Rectal smooth muscle tissue (tissue), 1 donor: ENCODE data around the gene MEST.
"Not testable (repeated sequence)": the region's sequence is repeated elsewhere in the genome, so short reads cannot be mapped to it uniquely, and the experiment has no call there.

ENCODE experiments used
- H3K27ac ChIP-seq: one replicate; pipeline ENCODE4 v1.7.0; 2013; ENCODE audit warnings: low read depth, low read length, inconsistent platforms
- H3K27me3 ChIP-seq: one replicate; pipeline ENCODE4 v1.7.0; 2013; ENCODE audit warnings: low read length; ENCODE audit not compliant: control insufficient read depth, insufficient read depth
- H3K36me3 ChIP-seq: one replicate; pipeline ENCODE4 v1.7.0; 2013; ENCODE audit warnings: low read length; ENCODE audit not compliant: control insufficient read depth, insufficient read depth
- H3K4me1 ChIP-seq: one replicate; pipeline ENCODE4 v1.7.0; 2013; ENCODE audit warnings: low read length; ENCODE audit not compliant: control insufficient read depth, insufficient read depth
- H3K4me3 ChIP-seq: one replicate; pipeline ENCODE4 v1.7.0; 2013; ENCODE audit warnings: low read length
- H3K9ac ChIP-seq: one replicate; pipeline ENCODE4 v1.7.0; 2013; ENCODE audit warnings: low read length

Gene MEST, protein sequence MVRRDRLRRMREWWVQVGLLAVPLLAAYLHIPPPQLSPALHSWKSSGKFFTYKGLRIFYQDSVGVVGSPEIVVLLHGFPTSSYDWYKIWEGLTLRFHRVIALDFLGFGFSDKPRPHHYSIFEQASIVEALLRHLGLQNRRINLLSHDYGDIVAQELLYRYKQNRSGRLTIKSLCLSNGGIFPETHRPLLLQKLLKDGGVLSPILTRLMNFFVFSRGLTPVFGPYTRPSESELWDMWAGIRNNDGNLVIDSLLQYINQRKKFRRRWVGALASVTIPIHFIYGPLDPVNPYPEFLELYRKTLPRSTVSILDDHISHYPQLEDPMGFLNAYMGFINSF

DNA sequence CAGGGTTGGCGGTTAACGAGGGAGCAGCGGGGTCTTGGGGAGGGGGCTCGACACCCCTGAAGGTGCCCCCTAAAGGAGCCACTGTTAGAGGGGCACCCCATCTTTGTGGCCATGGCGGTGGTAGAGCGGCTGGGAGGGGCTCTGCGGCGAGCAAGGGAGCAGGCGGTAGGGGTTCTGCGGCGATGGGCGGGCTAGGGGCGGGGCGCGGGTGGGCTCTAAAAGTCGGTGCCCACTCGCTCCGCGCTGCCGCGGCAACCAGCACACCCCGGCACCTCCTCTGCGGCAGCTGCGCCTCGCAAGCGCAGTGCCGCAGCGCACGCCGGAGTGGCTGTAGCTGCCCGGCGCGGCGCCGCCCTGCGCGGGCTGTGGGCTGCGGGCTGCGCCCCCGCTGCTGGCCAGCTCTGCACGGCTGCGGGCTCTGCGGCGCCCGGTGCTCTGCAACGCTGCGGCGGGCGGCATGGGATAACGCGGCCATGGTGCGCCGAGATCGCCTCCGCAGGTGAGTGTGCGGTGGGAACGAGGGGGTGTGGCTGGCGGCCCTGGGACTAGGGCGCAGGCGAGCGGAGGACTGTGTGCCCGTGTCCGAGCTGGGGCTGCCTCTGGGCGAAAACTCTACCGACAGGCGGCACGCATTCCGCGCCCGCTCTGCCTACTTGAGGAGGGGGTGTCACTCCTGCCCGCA is at the start of gene MEST:
TSS of gene MEST (plus strand) at position 245 of the 682 bp plus-strand sequence. CDS start at position 474, 229 bp downstream.
- Histone ChIP-seq H3K4me3 (peak within 1 kb of the TSS; percentile 64), H3K36me3 (no peaks in the 10 kb centered on the region), H3K4me1 (peaks cover 5% of the 10 kb centered on the region), H3K27ac (peak within 1 kb of the TSS; percentile 36), H3K9ac (no peak within 1 kb of the TSS), H3K27me3 (no peaks in the 10 kb centered on the region)

DNA sequence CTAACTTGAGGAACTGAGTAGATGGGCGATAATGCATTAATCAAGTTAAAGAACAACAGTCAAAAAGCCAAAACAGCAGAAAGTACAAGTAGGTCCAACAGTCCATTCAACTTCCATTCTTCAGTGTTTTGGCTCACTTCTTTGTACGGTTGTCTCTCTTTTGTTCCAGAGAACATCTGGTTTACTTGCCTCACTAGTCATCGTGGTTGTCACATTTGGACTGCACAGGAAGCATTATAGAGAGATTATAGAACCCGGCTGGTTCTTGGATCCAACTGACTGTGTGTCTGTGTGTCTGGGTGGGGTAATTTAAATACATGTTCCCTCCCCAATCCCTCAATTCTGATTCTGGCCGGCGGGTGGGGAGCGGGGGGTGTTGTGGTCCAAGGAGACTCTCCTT is 49.3 kb upstream of the MEST start:
- no peak overlapping the region for H3K27ac ChIP-seq
- H3K4me3 ChIP-seq, result no peak overlapping the region
- H3K27me3 ChIP-seq, result no peaks in the 10 kb centered on the region
- H3K9ac ChIP-seq, result no peak overlapping the region
- peaks cover 7% of the 10 kb centered on the region for H3K4me1 ChIP-seq
- H3K36me3 ChIP-seq, result no peaks in the 10 kb centered on the region

DNA sequence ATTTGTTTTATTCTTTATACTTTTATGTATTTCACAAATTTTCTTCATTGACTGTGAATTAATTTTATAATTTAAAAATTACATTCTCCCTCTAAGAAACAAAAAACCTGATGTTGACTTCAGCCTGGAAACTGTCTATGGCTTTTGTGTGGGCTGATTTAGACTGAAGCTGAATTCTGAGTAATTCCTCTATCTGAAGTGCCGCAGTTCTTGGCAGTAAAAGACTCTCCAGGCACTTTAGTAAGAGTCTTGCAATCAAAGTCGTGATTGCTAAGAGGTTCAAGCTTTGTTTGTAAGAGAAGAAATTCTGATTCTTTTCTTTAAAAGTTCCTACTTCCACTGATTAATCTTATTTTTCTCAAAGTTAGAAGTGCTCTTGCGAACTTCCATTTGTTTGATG is 47.7 kb upstream of the MEST start:
- H3K4me1 ChIP-seq, result peaks cover 7% of the 10 kb centered on the region
- no peaks in the 10 kb centered on the region for H3K36me3 ChIP-seq
- H3K27ac ChIP-seq, result no peak overlapping the region
- no peak overlapping the region for H3K4me3 ChIP-seq
- H3K9ac ChIP-seq, result no peak overlapping the region
- no peaks in the 10 kb centered on the region for H3K27me3 ChIP-seq

DNA sequence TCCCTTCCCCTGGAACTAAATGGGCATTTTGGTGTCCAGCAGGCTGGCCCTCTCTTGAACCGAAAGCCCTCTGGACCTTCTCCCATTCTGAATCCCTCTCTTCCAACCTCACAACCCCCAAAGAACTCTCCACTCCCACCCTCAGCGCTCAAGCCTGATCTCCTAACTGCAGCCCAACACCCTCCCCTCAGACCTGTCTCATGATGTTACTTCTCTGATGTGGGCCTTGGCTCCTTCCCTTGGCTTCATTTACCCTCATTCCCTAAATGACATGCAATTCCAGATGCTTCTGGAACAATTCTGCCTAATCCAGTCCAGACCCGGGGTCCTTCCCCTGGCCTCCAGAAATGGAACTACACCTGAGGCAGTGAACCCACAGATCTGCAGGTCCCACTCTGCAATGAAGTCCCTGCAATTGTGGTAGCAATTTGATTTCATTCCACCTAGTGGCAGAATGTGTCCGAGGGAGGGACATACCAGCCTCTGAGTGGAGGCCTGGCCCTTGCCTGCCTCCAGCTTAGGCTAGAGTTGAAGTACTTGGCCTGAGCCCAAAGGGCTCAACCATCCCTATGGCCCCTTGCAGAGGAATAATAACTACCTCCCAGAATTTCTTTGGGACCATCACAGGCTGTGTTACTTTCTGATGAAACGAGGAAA is 47.0 kb upstream of the MEST start:
- Histone ChIP-seq H3K27me3 (no peaks in the 10 kb centered on the region), H3K36me3 (no peaks in the 10 kb centered on the region), H3K27ac (no peak overlapping the region), H3K4me3 (no peak overlapping the region), H3K4me1 (peaks cover 7% of the 10 kb centered on the region), H3K9ac (no peak overlapping the region)

DNA sequence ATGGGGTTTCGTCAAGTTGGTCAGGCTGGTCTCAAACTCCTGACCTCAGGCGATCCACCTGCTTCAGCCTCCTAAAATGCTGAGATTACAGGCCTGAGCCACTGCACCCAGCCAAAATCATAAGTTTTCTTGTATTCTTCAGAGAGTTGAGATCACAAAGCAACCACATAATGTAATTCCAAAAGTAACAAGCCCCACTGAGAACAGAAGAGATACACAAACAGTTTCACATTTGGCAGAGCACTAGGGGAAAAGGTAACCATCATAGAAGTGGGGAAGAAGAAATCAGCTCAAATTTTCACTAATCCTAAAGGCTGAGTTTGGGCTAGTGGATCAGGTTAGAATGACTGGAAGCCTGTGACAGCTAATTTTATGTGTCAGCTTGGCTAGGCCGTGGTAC is 45.6 kb upstream of the MEST start:
- no peaks in the 10 kb centered on the region for H3K36me3 ChIP-seq
- H3K27me3 ChIP-seq, result no peaks in the 10 kb centered on the region

DNA sequence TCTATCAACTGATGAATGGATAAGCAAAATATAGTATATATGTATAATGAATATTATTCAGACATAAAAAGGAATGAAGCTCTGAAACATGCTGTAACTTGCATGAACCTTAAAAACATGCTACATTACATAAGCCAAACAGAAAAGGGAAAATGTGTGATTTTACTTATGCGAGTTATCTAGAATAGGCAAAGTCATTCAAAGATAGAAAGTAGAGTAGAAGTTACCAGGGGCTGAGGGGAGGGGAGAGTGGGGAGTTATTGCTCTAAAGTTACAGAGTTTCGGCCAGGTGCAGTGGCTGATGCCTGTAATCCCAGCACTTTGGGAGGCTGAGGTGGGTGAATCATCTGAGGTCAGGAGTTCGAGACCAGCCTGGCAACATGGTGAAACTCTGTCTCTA is 40.5 kb upstream of the MEST start:
- not testable (repeated sequence) for H3K9ac ChIP-seq

More for the DNA sequence above, 45.6 kb upstream of the MEST start:
- Histone ChIP-seq H3K4me1 (peaks cover 7% of the 10 kb centered on the region), H3K27ac (no peak overlapping the region), H3K4me3 (no peak overlapping the region), H3K9ac (no peak overlapping the region)

DNA sequence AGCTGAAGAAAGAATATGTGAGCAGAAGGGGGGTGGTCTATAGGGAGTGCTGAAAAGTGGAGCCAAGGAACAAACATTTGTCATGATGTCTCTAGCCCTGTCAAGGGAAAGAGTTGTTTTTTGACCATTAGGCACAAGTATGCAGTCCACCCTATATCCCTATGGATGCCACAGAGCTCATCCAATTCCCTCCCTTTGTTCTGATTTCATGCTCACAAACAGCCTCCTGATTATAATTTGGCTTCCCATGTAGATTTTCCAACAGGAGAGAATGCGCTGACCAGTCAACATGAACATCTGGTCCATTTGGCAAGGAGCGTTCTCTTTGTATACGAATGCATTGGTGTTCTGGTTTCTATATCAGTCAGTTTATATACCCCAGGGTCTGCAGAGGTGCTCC is 38.9 kb upstream of the MEST start:
- Histone ChIP-seq H3K9ac (no peak overlapping the region), H3K27ac (no peak overlapping the region), H3K4me3 (no peak overlapping the region), H3K36me3 (no peaks in the 10 kb centered on the region), H3K4me1 (no peaks in the 10 kb centered on the region), H3K27me3 (no peaks in the 10 kb centered on the region)

More for the DNA sequence above, 40.5 kb upstream of the MEST start:
- H3K36me3 ChIP-seq, H3K27ac ChIP-seq, H3K27me3 ChIP-seq, H3K4me3 ChIP-seq, H3K4me1 ChIP-seq: not testable (repeated sequence)

DNA sequence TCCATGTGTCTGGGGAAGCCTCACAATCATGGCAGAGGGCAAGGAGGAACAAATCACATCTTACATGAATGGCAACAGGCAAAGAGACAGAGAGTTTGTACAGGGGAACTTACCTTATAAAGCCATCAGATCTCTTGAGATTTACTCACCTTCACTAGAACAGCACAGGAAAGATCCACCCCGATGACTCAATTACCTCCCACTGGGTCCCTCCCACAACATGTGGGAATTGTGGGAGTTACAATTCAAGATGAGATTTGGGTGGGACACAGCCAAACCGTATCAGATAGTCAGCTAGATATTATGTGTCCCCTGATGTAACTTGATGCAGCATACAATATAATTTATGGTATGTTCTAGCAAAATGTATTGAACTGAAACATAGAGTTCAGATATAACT is 36.9 kb upstream of the MEST start:
- Histone ChIP-seq H3K27ac (no peak overlapping the region), H3K4me3 (no peak overlapping the region), H3K4me1 (no peaks in the 10 kb centered on the region)

DNA sequence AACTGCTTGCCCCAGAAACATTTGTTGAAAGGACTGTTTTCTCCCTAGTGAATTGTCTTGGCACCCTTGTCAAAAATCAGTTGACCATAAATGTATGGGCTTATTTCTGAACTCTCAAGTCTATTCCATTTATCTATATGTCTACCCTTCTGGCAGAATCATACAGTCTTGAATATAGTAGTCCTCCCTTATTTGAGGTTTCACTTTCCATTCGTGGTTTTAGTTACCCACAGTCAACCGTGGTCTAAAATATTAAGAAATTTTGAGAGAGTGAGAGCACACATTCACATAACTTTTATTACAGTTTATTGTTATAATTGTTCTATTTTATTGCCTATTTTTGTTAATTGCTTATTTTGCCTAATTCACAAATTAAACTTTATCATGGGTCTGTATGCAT is 33.6 kb upstream of the MEST start:
- no peak overlapping the region for H3K27ac ChIP-seq
- no peak overlapping the region for H3K4me3 ChIP-seq
- no peak overlapping the region for H3K9ac ChIP-seq
- no peaks in the 10 kb centered on the region for H3K36me3 ChIP-seq
- H3K27me3 ChIP-seq, result no peaks in the 10 kb centered on the region
- no peaks in the 10 kb centered on the region for H3K4me1 ChIP-seq

More for the DNA sequence above, 36.9 kb upstream of the MEST start:
- H3K9ac ChIP-seq, result no peak overlapping the region
- H3K36me3 ChIP-seq, result no peaks in the 10 kb centered on the region
- no peaks in the 10 kb centered on the region for H3K27me3 ChIP-seq

DNA sequence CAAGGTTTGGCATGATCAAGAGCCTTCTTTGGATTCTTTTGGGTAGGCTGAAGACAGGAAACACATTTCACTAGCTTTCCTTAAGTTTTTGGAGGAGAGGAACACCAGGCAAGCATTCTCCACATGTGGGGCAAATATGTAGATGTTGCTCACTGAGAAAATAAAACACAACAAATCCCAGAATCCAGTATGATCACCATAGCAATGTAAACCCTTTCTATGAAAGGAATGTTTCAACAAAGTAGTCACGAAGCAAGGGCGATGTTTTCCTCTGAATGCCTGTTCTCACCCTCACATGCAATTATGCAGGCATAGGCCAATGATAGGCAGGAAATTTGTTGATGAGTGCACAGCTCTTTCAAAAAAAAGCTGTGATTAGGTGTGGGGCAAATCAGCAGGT is 30.6 kb upstream of the MEST start:
- Histone ChIP-seq H3K9ac (no peak overlapping the region), H3K27ac (no peak overlapping the region), H3K36me3 (no peaks in the 10 kb centered on the region), H3K4me3 (no peak overlapping the region), H3K27me3 (no peaks in the 10 kb centered on the region), H3K4me1 (no peaks in the 10 kb centered on the region)

DNA sequence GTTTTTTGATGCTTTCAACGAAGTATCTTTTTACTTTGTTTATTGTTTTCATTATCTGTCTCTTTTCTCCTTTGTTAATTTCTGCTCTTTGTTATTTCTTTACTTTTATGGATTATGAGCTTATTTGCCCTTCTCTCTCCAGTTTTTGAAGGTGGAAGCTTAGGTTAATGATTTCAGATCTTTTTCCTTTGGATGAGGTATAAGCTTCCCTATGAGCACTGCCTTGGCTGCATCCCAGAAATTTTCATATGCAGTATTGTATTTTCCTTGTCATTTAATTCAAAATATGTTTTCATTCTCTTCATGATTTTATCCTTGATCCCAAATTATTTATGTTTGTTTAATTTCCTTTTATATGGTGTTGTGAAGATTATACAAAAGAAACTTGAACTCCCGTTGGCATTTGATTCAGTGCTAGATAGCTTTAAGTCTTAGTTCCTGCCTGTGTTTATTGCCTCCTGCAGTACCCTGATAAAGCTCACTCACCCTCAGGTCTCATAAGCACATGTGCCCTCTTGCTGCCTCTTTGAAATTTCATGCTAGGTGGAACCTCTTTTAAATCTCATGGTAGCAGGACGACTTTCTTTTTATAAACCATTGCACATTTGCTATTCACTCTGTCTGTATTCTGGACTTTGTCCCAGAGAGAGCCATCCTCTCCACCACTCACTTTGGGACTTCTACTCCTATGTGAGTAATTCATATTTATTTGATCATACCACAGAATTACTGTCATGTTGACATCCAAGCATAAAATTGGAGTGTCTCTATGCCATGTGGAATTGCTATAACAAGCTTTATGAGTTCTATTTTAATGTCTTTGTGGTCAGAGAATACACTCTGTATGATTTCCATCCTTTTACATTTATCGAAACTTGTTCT is 28.1 kb upstream of the MEST start:
- H3K36me3 ChIP-seq, result no peaks in the 10 kb centered on the region
- no peak overlapping the region for H3K9ac ChIP-seq
- no peak overlapping the region for H3K4me3 ChIP-seq
- no peaks in the 10 kb centered on the region for H3K4me1 ChIP-seq
- H3K27me3 ChIP-seq, result no peaks in the 10 kb centered on the region
- no peak overlapping the region for H3K27ac ChIP-seq

DNA sequence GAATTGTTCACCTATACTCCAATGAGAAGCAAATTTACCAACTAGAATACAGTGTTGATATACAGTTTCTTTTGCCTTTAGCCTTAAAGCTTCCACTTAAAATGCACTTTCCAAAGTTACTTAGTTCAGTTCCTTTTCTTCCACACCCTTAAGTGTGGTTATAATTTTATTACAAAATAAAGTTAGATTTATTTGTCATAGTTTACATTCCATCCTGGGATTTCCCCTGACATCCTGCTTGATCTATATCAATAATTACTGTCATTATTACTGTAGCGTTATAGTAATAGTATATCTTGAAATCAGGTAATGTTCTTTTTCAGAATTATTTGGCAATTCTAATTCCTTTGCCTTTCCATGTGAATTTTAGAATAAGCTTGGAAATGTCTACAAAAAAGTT is 23.3 kb upstream of the MEST start:
- Histone ChIP-seq H3K4me3 (no peak overlapping the region), H3K9ac (no peak overlapping the region), H3K27ac (no peak overlapping the region), H3K27me3 (no peaks in the 10 kb centered on the region), H3K36me3 (no peaks in the 10 kb centered on the region), H3K4me1 (no peaks in the 10 kb centered on the region)
